Effector CD8-positive, alpha-beta T cell (primary cell): ENCODE measurements around the gene SYCE1.
"Not testable (repeated sequence)": the region's sequence is repeated elsewhere in the genome, so short reads cannot be mapped to it uniquely, and the experiment has no call there.

ENCODE experiments used
- DNase-seq: peaks from one replicate; lab custom pipeline; 2025; lab: John Stamatoyannopoulos, UW
- total RNA-seq, 4 experiments: gene quantifications; one replicate each; lab custom pipeline; 2026; lab: John Stamatoyannopoulos, UW

Gene SYCE1, protein sequence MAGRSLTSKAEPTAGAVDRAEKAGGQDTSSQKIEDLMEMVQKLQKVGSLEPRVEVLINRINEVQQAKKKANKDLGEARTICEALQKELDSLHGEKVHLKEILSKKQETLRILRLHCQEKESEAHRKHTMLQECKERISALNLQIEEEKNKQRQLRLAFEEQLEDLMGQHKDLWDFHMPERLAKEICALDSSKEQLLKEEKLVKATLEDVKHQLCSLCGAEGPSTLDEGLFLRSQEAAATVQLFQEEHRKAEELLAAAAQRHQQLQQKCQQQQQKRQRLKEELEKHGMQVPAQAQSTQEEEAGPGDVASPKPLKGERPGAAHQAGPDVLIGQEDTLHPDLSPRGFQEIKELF
- 0 to 1.1 (median 1.0) reads per million in 4 experiments for total RNA-seq

DNA sequence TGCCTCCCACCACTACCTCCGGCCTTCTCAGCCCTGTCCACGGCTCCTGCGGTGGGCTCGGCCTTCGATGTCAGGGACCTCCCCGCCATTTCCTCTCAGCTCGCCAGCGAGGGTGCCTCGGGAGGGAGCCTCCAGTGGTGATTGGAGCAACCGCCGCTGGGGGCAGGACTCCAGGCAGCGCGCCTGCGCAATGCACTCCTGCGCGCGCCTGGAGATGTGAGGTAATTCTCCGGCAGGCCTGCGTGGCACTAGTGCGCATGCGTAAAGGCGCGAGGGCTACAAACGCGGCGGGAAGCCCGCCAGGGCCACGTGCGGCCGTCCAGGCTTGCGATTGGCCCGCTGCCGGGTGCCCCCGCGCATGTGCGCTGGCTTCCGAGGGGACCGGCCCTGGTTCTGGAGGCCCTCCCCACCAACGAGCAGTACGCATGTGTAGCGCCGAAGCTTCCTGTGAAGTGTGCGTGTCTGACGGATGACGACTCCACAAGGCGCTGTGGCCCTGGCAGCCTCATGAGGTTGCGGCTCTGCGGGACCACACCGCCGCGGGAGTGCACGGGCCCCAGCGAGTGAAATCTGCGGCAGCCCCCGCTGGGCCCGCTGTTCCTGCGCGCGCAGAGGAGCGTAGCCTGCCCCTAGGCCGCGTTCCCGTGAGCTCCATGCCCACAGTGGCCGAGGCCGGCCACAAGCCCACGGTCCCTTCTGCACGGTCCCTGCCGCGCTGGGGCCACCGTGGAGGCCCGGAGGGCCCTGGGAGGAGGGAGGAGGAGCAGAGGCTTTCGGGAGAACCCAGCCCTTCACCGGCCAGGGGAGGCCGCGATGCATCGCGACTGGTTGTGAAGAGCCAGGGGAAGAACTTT is at the start of gene SYCE1:
TSS of gene SYCE1 (minus strand) at position 143 of the 854 bp plus-strand sequence. CDS start at position 89, 54 bp downstream.
- DNase-seq = no peak

DNA sequence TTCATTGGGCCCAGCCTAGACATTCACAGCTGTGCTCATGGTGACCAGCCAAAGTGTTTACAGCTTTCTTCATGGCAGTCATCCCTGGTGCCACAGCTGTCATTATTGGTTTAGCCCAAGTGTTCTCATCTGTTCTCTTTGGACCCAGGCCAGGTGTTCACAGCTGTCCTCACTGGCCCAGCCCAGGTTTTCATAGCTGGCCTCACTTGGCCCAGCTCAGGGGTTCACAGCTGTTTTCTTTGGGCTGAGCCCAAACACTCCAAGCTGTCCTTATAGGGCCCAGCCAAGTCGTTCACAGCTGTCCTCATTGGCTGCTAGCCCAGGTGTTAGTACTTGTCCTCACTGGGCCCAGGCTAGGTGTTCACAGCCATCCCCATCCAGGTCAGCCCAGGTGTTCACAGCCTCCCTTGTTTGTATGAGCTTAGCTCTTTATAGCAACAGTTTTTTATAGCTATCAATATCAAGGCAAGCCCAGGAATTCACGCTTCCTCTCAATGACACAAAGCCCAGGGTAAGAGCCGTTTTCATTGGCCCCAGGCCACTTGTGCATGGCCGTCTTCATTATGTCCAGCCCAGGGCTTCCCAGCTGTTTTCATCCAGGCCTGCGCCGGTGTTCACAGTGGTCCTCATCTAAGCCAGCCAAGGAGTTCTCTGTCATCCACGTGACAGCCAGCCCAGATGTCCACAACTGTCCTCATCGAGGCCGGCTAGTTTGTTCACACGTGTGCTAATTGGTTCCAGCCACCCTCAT is 49.6 kb upstream of the SYCE1 start:
- no peak for DNase-seq

DNA sequence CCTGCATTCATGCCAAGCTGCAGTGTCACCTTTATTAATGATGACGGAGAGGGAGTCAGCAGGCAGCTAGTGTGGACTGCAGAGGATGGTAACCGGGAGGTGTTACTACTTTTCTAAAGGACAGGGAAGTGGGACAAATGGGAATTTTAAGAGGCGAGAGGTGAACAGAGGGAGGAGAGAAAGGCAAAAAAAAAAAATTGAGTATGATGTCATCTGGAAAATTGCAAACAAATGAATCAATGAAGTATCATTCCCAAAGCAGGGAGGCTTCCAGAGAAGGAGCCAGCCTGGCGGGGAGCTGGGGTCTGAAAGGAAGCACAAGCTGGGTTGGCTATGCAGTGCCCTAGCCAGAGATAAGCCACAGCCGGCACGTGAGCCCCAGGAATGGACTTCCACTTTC is 48.3 kb upstream of the SYCE1 start:
- DNase-seq = no peak

DNA sequence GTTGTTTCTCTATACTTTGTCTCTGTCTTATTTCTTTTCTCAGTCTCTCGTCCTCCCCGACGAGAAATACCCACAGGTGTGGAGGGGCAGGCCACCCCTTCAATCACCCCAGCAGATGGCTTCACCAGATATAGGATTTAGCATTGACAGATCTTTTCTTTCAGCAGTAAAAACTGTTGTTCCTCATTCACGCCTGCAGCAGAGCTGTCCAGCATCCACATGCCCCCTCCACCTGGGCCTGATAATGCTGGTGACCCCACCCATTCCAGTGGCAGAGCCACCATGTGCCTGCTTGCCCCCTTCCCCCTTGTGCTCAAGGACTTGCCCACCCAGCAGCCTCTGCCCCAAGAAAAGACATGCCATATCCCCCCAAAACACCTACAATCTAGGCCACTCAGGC is 45.7 kb upstream of the SYCE1 start:
- DNase-seq = no peak

DNA sequence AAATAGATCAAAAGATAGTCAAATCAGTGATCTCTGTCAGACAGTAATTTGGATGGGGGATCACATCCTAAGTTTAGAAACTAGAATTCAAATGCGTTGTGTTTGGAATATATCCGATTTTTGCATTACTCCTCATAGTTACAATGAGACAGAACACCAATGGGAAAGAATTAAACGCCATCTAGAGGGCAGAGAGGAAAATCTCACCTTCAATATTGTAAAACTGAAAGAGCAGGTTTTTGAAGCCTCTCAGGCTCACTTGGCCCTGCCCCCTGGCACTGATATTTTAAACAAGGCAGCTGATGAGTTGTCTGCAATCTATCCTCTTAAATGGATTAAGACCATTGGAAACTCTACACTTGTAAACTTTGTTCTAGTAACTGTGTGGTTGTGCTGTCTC is 43.5 kb upstream of the SYCE1 start:
- no peak for DNase-seq

DNA sequence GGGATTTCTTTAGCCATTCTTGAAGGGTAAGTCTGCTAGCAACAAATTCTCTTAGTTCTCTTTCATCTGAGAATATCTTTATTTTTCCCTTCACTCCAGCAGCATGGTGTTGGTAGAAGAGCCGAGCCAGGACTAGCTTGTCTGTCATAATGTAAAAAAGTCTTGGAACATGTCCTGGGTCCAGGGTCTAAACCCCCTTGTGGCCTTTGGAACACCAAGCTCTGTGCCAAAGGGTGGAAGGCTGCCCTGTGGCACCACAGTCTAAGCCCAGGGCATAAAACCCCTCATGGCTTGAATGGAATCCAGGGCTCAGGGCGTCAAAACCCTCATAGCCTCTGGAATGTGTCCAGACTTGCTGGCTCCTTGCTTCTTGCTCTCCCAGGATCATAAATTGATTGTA is 38.1 kb upstream of the SYCE1 start:
- not testable (repeated sequence) for DNase-seq

DNA sequence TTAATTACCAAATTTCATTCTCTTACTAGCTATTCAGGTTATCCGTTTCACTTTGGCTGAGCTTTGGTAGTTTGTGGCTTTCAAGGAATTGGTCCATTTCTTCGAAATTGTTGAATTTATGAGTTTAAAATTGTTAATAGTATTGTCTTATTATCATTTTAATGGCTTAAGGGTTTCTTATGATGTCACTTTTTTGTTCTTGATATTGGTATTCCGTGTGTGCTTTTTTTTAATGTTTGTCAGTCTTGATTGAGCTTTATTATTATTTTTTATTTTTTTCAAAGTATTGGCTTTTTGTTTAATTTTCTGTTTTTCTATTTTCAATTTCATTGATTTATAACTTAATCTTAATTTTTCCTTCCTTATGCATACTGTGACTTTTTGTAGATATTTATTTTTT is 35.3 kb upstream of the SYCE1 start:
- no peak for DNase-seq

DNA sequence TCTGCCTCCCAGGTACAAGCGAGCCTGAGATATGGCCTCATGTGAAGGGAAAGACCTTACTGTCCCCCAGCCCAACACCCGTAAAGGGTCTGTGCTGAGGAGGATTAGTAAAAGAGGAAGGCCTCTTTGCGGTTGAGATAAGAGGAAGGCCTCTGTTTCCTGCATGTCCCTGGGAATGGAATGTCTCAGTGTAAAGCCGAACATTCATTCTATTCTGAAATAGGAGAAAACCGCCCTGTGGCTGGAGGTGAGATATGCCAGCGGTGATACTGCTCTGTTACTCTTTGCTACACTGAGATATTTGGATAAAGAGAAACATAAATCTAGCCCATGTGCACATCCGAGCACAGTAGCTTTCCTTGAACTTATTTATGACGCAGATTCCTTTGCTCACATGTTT is 34.5 kb upstream of the SYCE1 start:
- DNase-seq = not testable (repeated sequence)

DNA sequence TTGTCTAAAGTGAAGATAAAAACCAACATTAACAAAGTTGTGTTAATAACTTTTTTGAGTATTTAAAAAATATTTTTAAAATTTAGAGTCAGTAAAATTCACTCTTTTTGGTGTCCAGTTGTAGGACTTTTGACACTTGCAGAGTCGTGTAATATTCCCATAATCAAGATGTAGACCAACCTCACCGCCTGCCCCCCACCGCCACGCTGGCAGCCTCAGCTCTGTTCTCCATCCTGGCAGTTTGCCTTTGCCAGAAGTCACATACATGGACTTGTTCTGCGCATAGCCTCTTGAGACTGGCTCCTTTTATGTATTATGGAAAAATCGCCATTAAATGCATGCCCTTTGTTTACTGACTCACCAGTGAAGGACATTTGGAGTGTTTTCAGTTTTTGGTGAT is 27.3 kb upstream of the SYCE1 start:
- DNase-seq = no peak

DNA sequence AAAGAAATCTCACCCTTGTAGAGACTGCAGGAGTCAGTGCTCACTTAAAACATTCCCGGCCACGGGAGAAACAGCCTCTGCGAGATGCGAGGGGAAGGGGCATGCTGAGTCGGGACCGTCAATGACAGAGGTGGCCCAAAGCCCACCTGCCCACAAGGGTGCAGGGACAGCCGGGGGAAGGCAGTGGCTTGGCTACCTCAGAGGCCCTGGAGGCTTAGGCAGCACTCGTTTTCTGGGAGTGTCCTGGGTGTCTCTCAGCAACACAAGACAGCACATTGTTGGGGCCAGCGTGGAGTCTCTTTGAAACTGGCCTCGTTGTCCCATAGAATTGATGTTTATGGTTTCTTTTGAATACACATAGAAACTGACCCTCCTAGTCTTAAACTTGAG is 25.6 kb upstream of the SYCE1 start:
- no peak for DNase-seq

DNA sequence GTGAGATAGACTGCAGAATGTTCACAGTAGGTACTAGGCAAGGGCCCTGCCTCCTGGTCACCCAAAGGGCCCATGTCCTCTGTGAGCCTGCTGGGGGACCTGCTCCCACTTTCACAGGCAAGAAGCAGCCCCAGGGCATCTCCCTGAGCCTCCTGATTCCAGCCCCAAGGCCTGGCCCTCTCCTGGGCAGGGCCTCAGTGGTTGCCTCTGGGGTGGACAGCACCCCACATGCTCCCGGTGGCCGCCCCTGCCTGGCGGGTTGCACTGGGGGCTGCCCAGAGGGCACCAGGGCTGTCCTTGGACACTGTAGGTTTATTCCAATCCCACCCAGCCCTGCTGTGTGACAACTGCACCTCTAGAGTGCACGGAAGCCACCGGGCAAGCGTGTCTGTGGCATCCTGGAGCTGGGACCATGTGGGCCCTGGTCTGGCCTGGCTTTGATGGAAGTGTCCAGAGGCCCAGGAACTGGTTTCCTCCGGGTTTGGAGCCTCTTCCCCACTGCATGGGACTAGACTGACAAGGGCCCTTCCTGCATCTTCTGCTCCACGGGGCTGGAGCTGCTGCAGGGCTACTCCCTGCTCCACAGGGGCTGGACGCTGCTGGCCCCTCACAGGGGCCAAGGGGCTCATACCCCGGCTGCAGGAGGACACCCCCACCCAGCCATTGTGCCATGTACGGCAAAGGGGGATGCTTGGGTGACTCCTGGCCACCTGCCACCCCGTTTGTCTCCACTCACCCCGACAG is 25.0 kb upstream of the SYCE1 start:
- no peak for DNase-seq

DNA sequence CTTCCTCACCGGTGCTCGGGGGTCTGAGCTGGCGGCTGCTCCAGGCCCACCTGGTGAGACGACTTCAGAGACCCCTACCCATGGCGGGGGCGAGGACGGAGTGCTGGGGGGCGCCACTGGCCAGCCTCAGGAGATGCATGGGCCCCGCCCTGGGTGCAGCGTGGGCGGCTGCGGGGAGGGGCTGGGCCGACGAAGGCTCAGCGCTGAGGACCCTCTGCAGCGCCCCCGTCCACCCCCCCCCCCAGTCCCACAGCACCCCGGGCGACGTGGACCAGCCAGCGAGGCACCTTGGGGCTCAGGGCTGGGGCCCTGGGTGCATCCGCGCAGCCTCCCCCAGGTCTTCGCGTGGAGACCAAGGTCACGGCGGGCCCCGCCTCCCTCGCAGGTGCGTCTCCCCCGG is 11.7 kb upstream of the SYCE1 start:
- not testable (repeated sequence) for DNase-seq

DNA sequence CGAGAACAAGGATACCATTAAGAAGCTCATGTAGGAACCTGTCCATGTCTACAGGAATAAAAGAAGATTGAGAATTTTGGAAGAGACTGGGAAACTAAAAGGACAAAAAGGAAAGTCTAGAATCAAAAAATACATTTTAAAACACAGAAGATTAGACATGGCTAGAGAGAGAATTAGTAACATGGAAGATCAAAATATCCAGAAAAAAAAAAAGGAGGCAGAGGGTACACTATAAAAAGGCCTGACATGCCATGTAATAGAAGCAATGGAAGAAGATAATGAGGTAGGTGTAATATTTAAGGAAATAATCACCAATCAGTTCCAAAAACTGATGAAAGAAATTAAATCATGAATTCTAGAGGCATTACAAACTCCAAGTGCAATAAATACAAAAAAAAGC is 8.1 kb upstream of the SYCE1 start:
- not testable (repeated sequence) for DNase-seq

DNA sequence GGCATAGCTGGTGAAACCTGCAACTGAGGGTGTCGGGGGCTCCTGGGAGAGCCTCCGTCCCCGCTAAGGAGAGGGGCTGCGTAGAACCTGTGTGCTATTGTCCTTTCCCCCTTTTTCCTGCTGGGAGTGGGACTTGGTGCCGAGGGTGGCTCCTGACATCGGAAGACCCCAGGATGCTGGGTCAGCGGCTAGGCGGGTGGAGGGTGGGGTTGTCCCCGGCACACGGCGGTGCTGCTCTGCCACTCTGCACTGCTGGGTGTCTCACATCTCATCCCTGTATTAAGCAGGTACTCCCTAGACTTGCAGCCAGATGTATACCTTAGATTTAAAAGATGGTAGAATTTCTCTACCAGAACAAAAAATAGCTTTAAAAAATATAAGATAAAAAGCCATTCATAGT is 6.7 kb upstream of the SYCE1 start:
- not testable (repeated sequence) for DNase-seq

DNA sequence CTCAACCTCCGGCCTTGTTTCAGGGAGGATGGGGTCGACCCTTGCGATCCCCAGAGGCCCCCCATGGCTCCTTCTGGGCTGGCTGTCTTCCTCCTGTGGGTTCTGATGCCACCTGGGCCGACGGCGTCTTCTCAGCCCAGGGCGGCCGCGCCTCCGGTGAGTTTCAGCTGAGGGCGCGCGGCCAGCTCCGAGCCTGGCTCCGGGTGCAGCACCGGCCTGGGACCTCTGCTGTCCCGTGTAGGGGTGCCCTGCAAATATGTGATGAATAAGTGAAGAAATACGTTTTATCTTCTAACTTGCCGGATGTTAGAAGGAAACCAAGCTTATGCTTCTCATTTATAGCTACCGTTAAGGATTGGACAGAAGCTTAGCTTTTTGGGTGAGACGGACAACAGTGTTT is 4.4 kb upstream of the SYCE1 start:
- DNase-seq = not testable (repeated sequence)

DNA sequence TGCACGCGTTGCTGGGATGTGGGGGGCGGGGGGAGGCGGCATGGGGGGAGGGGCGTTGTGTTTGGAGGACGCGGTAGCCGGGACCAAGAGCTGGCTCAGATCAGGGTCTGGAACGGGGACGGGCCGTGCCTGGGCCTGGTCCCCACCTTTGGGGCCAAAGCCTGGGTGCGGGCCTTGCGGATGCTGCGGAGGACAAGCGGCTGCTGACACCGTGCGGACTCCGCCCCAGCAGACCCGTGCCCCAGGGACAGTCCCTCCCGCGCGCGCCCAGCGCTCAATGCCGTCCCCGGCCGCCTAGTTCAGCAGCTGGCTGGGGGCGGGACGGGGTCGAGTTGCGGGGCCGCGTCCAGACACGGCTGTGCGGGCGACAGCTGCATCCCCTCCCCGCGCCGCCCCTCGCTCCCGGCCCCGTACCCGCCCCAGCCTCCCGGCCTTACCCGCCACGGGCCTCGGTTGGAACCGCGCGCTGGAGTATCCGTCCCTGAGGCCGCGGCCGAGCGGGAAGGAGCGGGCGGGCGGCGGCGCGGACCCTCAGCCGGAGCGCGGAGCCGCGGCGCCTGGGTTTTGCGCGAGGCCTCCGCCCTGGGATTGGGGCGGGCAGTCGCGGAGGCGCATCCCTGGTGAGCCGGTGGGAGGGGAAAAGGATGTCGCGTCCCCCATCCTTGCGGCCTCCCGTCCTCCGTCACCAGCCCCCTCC is 3.6 kb upstream of the SYCE1 start:
- DNase-seq = not testable (repeated sequence)

DNA sequence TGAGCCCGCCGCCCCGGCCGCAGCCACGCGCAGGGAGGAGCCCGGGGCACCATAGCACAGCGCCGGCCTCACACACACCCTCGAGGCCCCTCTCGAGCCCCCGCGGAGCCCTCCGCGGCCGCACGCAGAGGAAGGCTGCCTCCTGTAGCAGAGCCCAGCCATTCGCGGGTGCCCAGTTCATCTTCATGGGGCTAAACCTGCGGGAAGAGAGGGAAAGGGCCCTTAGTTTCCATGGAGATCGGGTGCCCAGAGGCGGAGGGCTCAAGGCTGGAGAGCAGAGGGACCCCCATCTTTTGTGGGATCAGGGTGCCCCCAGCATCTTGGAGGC is 2.9 kb upstream of the SYCE1 start:
- DNase-seq = no peak

DNA sequence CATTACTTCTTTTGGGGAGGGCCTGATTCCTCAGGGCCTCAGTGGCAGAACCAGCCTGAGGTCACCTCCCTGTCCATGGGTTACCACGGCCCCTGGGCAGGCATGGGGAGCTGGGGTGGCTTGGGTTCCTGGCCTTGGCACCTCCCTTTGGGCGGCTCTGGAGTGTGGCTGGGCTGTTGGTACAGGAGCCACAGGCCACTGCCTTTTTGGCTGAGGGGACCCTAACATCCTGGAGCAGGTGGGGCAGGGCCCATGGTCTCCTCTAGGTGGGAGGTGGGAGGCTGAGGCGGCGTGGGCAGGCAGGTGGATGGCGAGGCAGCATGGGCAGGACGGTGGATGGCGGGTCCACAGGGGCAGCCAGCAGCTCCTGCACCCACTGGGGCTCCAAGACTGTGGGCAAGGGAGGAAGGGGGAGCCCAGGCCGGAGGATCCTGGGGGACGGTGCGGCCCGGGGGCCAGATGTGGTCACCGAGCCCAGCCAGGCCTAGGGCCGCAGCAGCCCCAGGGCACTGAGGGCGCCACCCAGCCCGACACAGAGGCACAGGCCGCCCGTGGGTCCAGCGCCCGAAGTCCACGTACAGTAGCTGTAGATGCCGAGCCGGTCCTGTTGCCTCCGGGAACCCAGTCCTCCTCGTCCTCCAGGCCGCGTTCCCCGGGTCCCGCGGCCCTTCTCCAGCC is 2.4 kb upstream of the SYCE1 start:
- DNase-seq = no peak

DNA sequence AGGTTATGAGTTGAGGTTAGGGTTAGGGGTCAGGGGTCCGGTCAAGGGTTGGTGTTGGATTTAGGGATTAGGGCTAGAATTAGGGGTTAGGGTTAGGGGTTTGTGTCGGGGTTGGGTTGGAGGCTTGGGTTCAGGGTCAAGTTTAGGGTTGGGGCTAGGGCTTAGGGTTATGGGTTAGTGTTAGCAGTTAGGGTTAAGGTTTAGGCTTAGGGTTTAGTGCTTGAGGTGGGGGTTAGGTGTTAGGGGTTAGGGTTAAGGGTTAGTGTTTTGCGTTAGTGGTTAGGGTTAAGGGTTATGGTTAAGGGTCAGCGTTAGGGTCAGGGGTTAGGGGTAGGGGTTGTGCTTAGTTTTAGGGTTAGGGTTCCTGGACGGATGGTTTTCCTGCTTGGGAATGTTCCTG is 1.7 kb upstream of the SYCE1 start:
- DNase-seq = no peak

DNA sequence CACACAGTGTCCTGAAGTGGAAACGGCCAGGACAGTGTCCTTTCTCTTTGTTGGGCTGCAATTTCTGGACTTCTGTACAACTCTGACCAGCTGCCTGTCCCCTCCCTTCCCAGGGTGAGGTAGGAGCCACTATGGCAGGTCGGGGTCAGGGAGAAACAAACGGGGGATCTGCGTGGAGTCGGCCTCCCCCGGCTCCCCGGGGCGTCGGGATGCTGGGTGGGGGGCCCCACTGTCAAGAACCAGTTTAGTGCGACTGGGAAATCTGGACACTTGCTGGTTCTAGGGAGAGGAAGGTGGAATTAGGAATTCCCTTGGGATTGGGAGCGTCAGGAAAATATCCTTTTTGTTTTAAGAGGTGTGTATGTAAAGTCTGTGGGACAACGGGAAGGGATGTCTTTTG is 567 bp downstream of the SYCE1 start:
- no peak for DNase-seq

DNA sequence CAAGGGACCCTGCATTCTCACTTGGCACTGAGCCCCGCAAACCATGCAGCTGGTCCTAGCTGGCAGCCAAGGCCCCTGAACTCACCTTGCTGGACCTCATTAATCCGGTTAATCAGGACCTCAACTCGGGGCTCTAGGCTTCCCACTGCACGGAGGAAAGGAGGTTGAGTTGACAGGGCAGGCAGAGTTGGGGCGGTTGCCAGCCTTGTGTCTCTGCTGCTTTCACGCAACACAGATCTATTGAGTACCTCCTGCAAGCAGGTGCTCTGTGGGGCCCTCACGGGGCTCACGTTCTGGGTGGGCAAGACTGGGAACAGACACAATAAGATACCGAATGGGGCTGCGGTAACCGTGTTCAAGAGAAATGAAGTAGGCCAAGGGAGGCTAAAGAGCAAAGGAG is 6.2 kb downstream of the SYCE1 start:
- no peak for DNase-seq
